Measurements from ENCODE around the gene CD276. TPM values are rescaled to one million over a fixed set of nuclear protein-coding genes. Genes with fewer than 3 reads are reported as not detected.

The CD276 gene
- total RNA-seq, 1 experiment from 2014 or later: 133 TPM

DNA sequence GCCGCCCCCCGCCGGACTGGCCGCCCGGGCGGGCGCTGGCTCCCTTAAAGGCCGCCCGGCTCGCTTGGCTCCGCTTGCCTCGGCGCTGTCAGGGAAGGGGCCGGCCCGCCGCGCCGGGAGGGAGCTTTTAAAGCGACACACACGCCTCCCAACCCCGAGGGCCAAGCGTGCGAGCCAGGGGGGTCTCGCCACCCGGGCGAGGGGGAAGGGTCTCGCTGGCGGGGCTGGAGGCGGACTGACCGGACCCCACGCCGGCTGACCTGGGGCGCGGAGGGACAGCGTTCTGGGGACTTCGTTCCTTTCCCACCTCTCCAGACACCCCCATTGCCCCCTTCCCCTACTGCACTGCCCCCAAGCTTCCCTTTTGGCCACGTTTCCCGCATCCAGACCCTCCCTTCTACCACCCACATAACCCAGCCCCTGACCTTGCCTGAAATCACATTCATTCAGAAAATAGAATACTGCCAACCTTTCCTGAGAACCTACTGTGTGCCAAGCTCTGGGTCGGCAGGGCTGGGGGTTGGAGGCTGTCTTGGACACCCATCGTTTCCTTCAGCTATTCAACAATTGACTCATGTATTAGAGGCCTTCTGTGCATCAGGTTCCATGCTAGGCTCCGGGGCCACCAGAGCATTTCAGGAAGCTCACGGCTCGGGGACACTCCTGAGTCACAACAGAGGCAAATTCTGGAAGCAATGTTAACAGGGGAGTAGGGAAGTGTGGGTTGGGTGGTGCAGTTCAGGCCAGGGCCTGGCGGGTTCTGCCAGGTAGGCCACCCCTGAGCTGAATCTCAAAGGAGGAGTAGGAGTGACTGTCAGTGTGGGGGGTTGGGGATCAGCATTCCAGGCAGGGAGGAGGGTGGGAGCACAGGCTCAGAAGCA, 69.3 kb downstream of the CD276 start, which contains the start of gene INSYN1:
INSYN1 (minus strand) TSS at position 102 of the 881 bp plus-strand sequence. CDS start 2,221 bp downstream, outside the sequence.
- no peaks in the 10 kb centered on the region for H4K20me1 ChIP-seq (ENCODE audit: control insufficient read depth, insufficient read depth, insufficient read length)
- H3K9me3 Mint-ChIP-seq: no peaks in the 10 kb centered on the region
- no peak within 1 kb of the TSS for H2BK5ac ChIP-seq (ENCODE audit: insufficient read length, low read length)
- no peak within 1 kb of the TSS for H3K27ac ChIP-seq (ENCODE audit: insufficient read length, low read depth, low read length)
- H3K4me2 ChIP-seq (ENCODE audit: insufficient read depth, insufficient read length, low read length): peak within 1 kb of the TSS; percentile 74
- no peak within 1 kb of the TSS for H2AK5ac ChIP-seq (ENCODE audit: insufficient read length, low read length)
- H3T11ph ChIP-seq (ENCODE audit: low read length): no peak within 1 kb of the TSS
- H3K18ac ChIP-seq (ENCODE audit: insufficient read length, low read depth, low read length): no peak within 1 kb of the TSS
- peak; percentile 47 for DNase-seq
- H2BK12ac ChIP-seq (ENCODE audit: insufficient read length, low read depth, low read length): no peak within 1 kb of the TSS
- no peak within 1 kb of the TSS for H3K9ac ChIP-seq (ENCODE audit: extremely low read depth, insufficient read length, low read length)
- no peak within 1 kb of the TSS for H3K14ac ChIP-seq (ENCODE audit: insufficient read depth, low read length)
- H3K23ac ChIP-seq (ENCODE audit: insufficient read length, low read depth, low read length): no peak within 1 kb of the TSS
- H2AFZ ChIP-seq (ENCODE audit: low read length): no peak within 1 kb of the TSS
- H3K23me2 ChIP-seq (ENCODE audit: insufficient read length, low read depth, low read length, poor library complexity, severe bottlenecking): peaks cover 20% of the 10 kb centered on the region
- peaks cover 2% of the 10 kb centered on the region; the same call in 1 of the 2 replicates for H3K27me3 ChIP-seq (ENCODE audit: insufficient read depth, low read length)
- H3K79me1 ChIP-seq (ENCODE audit: insufficient read depth, low read depth, low read length, poor library complexity, severe bottlenecking): no peaks in the 10 kb centered on the region
- H4K91ac ChIP-seq (ENCODE audit: insufficient read length, low read depth, low read length): no peak within 1 kb of the TSS
- no peak within 1 kb of the TSS for H2BK20ac ChIP-seq (ENCODE audit: low read depth, low read length, poor library complexity, severe bottlenecking)
- no peak within 1 kb of the TSS for H2BK120ac ChIP-seq (ENCODE audit: low read depth, low read length, poor library complexity, severe bottlenecking)
- H3K4me1 Mint-ChIP-seq: peaks cover 30 to 34% of the 10 kb centered on the region in 2 experiments
- no peak within 1 kb of the TSS for H4K8ac ChIP-seq (replicated peaks; ENCODE audit: insufficient read length, low read depth, low read length)
- no peak within 1 kb of the TSS for H4K5ac ChIP-seq (ENCODE audit: insufficient read length, low read depth, low read length)
- peak within 1 kb of the TSS; percentile 63 to 84 for H3K4me3 Mint-ChIP-seq
- H2BK15ac ChIP-seq (ENCODE audit: low read depth, low read length): no peak within 1 kb of the TSS
- H3K79me2 ChIP-seq (ENCODE audit: insufficient read depth, low read length): no peaks in the 10 kb centered on the region
- H3K9me3 ChIP-seq (ENCODE audit: control insufficient read depth, low read depth, low read length): no peaks in the 10 kb centered on the region
- no CpG with 5 or more reads among the region's 44 CpGs for WGBS (ENCODE audit: extremely low coverage, insufficient read length, low lambda C conversion rate)
- no peak within 1 kb of the TSS for H3K56ac ChIP-seq (ENCODE audit: insufficient read length, low read depth, low read length)
- no peak within 1 kb of the TSS for H3K27ac Mint-ChIP-seq
- no peak within 1 kb of the TSS for H3K4ac ChIP-seq (ENCODE audit: low read depth, low read length)
- TF ChIP-seq, protein P1, sequence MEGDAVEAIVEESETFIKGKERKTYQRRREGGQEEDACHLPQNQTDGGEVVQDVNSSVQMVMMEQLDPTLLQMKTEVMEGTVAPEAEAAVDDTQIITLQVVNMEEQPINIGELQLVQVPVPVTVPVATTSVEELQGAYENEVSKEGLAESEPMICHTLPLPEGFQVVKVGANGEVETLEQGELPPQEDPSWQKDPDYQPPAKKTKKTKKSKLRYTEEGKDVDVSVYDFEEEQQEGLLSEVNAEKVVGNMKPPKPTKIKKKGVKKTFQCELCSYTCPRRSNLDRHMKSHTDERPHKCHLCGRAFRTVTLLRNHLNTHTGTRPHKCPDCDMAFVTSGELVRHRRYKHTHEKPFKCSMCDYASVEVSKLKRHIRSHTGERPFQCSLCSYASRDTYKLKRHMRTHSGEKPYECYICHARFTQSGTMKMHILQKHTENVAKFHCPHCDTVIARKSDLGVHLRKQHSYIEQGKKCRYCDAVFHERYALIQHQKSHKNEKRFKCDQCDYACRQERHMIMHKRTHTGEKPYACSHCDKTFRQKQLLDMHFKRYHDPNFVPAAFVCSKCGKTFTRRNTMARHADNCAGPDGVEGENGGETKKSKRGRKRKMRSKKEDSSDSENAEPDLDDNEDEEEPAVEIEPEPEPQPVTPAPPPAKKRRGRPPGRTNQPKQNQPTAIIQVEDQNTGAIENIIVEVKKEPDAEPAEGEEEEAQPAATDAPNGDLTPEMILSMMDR (conservative IDR thresholded peaks at IDR 0.05): no peak
- H3K4me1 ChIP-seq (ENCODE audit: insufficient read depth, low read length): peaks cover 11% of the 10 kb centered on the region
- H3K27me3 Mint-ChIP-seq (ENCODE audit: low read depth): peaks cover 61% of the 10 kb centered on the region
- H3K36me3 Mint-ChIP-seq (ENCODE audit: insufficient read depth in 1 of 3, low read depth in 3 of 3): no peaks in the 10 kb centered on the region
